SU-DHL-6 (cell line): ENCODE results near the gene TNFRSF18.

ENCODE experiments used
- H2AFZ ChIP-seq: fragments of 200-600 bp; sonication (generic); 2 replicates; pipeline ENCODE4 v1.6.1; 2014; ENCODE audit warnings: low read depth, mild to moderate bottlenecking, moderate library complexity, mixed read lengths, antibody characterized with exemption, low read length; ENCODE audit not compliant: severe bottlenecking
- H3F3A ChIP-seq: fragments of 200-600 bp; shearing (Covaris generic); 2 replicates; pipeline ENCODE4 v1.6.0; 2016; ENCODE audit warnings: antibody characterized with exemption, mild to moderate bottlenecking; ENCODE audit not compliant: insufficient read depth
- H3K27ac ChIP-seq: fragments of 200-600 bp; sonication (generic); 2 replicates; pipeline ENCODE4 v1.5.1; 2016; ENCODE audit warnings: low read depth, mild to moderate bottlenecking, low read length, moderate library complexity, mixed read lengths
- H3K27me3 ChIP-seq: fragments of 200-600 bp; sonication (generic), shearing (Covaris generic); 2 replicates; pipeline ENCODE4 v1.6.0; 2014; ENCODE audit warnings: mild to moderate bottlenecking, low read length
- H3K36me3 ChIP-seq: fragments of 200-600 bp; sonication (generic); 2 replicates; pipeline ENCODE4 v1.6.1; 2014; ENCODE audit warnings: mild to moderate bottlenecking, low read length, mixed read lengths
- H3K4me2 ChIP-seq: fragments of 300-600, 200-600 bp; shearing (Covaris generic), sonication (generic); 2 replicates; pipeline ENCODE4 v1.6.0; 2014; ENCODE audit warnings: low read length, low read depth, mild to moderate bottlenecking; ENCODE audit not compliant: poor library complexity, severe bottlenecking
- H3K4me3 ChIP-seq: fragments of 200-600 bp; sonication (generic); 2 replicates; pipeline ENCODE4 v1.5.1; 2014; ENCODE audit warnings: antibody characterized with exemption, low read length, mild to moderate bottlenecking, mixed read lengths; ENCODE audit not compliant: insufficient read depth, poor library complexity, severe bottlenecking
- H3K79me2 ChIP-seq: fragments of 200-600 bp; sonication (generic); 2 replicates; pipeline ENCODE4 v1.6.1; 2014; ENCODE audit warnings: mild to moderate bottlenecking, low read length, moderate library complexity; ENCODE audit not compliant: insufficient read depth
- H3K9ac ChIP-seq: fragments of 200-600 bp; sonication (generic); 2 replicates; pipeline ENCODE4 v1.7.0; 2014; ENCODE audit warnings: mild to moderate bottlenecking, low read length
- H3K9me2 ChIP-seq: fragments of 200-600 bp; sonication (generic); replicated peaks from 2 replicates; pipeline ENCODE4 v1.6.1; 2014; ENCODE audit warnings: low read length; ENCODE audit not compliant: insufficient read depth
- H3K9me3 ChIP-seq: fragments of 200-600 bp; sonication (generic); 2 replicates; pipeline ENCODE4 v1.6.1; 2014; ENCODE audit warnings: low read length, mixed read lengths; ENCODE audit not compliant: insufficient read depth
- H4K20me1 ChIP-seq: fragments of 200-600 bp; sonication (generic); 2 replicates; pipeline ENCODE4 v1.6.1; 2014; ENCODE audit warnings: low read depth, mild to moderate bottlenecking, antibody characterized with exemption, low read length, moderate library complexity, mixed read lengths
- CTCF ChIP-seq: fragments of 200-600 bp; sonication (generic); IDR thresholded peaks from one replicate; pipeline ENCODE4 v1.5.1; 2017; ENCODE audit warnings: antibody characterized with exemption, mild to moderate bottlenecking, low read length, moderate library complexity; ENCODE audit not compliant: insufficient read depth, poor library complexity, severe bottlenecking
- EZH2phosphoT487 ChIP-seq: fragments of 200-600 bp; sonication (generic), shearing (Covaris generic); conservative IDR thresholded peaks from 2 replicates; pipeline ENCODE4 v1.6.1; 2018; ENCODE audit warnings: mild to moderate bottlenecking, antibody characterized with exemption, low read length, moderate library complexity, mixed read lengths

The TNFRSF18 gene

GRCh38 chr1:1254667-1254998 lies 48.2 kb upstream of the TNFRSF18 start:
- Histone ChIP-seq H3K9me2 (no peaks in the 10 kb centered on the region), H3K4me2 (no peak overlapping the region), H3K36me3 (no peaks in the 10 kb centered on the region), H3K79me2 (no peaks in the 10 kb centered on the region; the same call in 1 of the 2 replicates), H3F3A (no peaks in the 10 kb centered on the region), H3K4me3 (no peak overlapping the region), H2AFZ (no peak overlapping the region), H3K27me3 (no peaks in the 10 kb centered on the region), H3K9ac (no peak overlapping the region), H3K9me3 (no peaks in the 10 kb centered on the region), H4K20me1 (no peaks in the 10 kb centered on the region), H3K27ac (no peak overlapping the region)
- TF ChIP-seq CTCF (no peak), EZH2phosphoT487 (no peak)

- Histone ChIP-seq H3K9ac (no peak overlapping the region), H3K4me3 (no peak overlapping the region), H3K27me3 (no peaks in the 10 kb centered on the region), H3K9me2 (no peaks in the 10 kb centered on the region), H3K79me2 (no peaks in the 10 kb centered on the region; the same call in 1 of the 2 replicates), H4K20me1 (no peaks in the 10 kb centered on the region), H3K27ac (no peak overlapping the region), H3K9me3 (no peaks in the 10 kb centered on the region), H3K36me3 (no peaks in the 10 kb centered on the region), H3K4me2 (no peak overlapping the region), H2AFZ (no peak overlapping the region), H3F3A (no peaks in the 10 kb centered on the region)
- TF ChIP-seq EZH2phosphoT487 (no peak), CTCF (no peak)
Observed at GRCh38 chr1:1253972-1254666, 47.7 kb upstream of the TNFRSF18 start.

GRCh38 chr1:1253314-1253713 lies 46.9 kb upstream of the TNFRSF18 start:
- Histone ChIP-seq H3K27ac (no peak overlapping the region), H4K20me1 (no peaks in the 10 kb centered on the region), H3F3A (no peaks in the 10 kb centered on the region), H3K4me2 (no peak overlapping the region), H3K79me2 (no peaks in the 10 kb centered on the region), H3K9ac (no peak overlapping the region), H3K27me3 (no peaks in the 10 kb centered on the region), H3K4me3 (no peak overlapping the region), H3K9me3 (no peaks in the 10 kb centered on the region), H3K36me3 (no peaks in the 10 kb centered on the region), H3K9me2 (no peaks in the 10 kb centered on the region), H2AFZ (no peak overlapping the region)
- TF ChIP-seq CTCF (no peak), EZH2phosphoT487 (no peak)
